ENCODE measurements around the gene ARHGEF37. TPM values are rescaled to one million over a fixed set of nuclear protein-coding genes. Genes with fewer than 3 reads are reported as not detected.
"Not testable (repeated sequence)": the region's sequence is repeated elsewhere in the genome, so short reads cannot be mapped to it uniquely, and the experiment has no call there.

The ARHGEF37 gene
- total RNA-seq, 2 donors from 2014 or later = 0.06 to 0.64 TPM

DNA sequence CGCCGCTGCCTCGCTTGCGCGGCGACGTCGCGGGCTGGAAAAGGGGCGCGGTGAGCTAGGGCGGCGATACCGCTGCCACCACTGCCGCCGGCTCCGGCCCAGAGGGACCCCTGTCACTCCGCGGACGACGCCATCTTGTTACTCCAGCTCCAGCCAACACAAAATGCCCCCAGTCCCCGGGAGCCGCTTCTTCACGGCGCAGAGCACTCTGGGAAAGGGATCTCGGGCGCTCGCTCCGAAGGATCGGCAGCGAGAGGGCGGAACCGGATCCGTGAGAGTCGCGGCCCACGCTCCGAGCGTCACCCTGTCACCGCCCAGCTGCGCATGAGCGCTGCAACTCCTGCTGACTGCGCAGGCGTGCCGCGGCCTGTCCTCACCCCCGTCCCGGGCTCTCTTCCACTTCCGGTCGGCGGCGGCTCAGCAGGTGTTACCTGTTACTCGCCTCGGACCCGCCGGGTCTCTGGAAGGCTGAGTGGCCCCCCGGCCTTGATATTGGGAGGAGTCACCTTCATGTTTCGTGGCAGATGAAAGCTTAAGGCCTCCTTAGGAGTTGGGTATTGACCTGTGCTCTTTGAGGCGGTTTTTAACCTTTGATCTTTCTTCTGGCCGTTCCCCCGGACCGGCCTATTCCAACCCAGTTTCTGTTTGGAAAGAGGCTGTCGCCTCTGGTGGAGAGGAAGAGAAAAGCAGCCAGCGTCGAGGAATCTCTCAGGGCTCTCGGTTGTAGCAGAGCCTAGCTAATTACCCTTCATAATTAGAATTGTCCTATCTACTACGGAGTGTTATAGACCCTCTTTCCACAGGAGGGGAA lies 29.9 kb upstream of the ARHGEF37 start, which contains the start of gene CSNK1A1:
TSS of gene CSNK1A1 (minus strand) at position 213 of the 811 bp plus-strand sequence. CDS start 475 bp downstream, outside the sequence.
- peak; percentile 88 for ATAC-seq (replicated peaks)
- H3K4me1 Mint-ChIP-seq = peaks cover 20% of the 10 kb centered on the region

DNA sequence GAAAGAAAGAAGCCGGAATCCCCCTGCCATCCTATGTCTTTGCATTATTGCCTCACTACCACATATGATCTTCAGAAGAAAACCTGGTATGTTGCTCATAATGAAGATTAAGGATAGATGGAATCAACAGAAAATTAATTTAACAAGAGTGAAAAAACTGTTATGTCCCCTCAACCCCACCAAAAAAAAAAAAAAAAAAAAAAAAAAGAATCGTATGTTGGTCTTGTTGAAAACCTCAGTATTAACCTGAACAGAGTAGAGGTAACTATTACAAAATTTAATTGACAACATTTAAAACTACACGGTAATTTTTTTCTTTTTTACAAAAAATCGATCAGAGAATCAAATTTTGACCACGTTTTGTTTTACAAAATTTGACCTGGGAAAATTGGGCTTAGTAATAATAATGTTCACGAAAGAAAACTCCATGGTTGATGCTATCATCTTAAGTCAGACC lies 29.2 kb upstream of the ARHGEF37 start:
- H3K4me3 Mint-ChIP-seq = peak overlapping the region; percentile 100
- H3K9me3 Mint-ChIP-seq = no peaks in the 10 kb centered on the region
- H3K27ac Mint-ChIP-seq = peak overlapping the region; percentile 100
- peaks cover 45% of the 10 kb centered on the region for H3K36me3 Mint-ChIP-seq (ENCODE audit: low read depth)
- ATAC-seq (replicated peaks) = no peak
- peaks cover 15% of the 10 kb centered on the region for H3K4me1 Mint-ChIP-seq
- H3K27me3 Mint-ChIP-seq = no peaks in the 10 kb centered on the region

More for the DNA sequence above, 29.9 kb upstream of the ARHGEF37 start, which contains the start of gene CSNK1A1:
- peak within 1 kb of the TSS; percentile 100 for H3K27ac Mint-ChIP-seq
- H3K9me3 Mint-ChIP-seq = no peaks in the 10 kb centered on the region
- peaks cover 52% of the 10 kb centered on the region for H3K36me3 Mint-ChIP-seq (ENCODE audit: low read depth)
- H3K27me3 Mint-ChIP-seq = no peaks in the 10 kb centered on the region
- peak within 1 kb of the TSS; percentile 100 for H3K4me3 Mint-ChIP-seq

DNA sequence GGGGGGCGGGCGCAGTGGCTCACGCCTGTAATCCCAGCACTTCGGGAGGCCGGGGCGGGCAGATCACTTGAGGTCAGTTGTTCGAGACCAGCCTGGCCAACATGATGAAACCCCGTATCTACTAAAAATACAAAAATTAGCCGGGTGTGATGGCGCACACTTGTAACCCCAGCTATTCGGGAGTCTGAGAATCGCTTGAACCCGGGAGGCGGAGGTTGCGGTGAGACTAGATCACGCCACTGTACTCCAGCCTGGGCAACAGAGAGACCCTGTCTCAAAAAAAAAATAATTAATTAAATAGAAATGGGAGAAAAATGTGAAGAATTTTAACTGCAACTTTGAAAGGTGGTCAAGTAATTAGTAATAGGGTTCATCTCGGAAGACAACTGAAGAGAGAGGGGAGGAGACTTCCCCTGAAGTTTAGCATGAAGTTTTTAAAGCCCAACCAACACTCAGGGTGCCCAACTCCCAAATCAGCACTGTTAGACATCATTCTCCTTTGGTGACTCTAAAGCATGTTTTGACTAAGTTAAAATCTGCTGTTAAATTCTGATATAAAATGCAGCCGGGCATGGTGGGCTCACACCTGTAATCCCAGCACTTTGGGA lies 28.6 kb upstream of the ARHGEF37 start:
- no peak for ATAC-seq (replicated peaks)
- peaks cover 39% of the 10 kb centered on the region for H3K36me3 Mint-ChIP-seq (ENCODE audit: low read depth)

DNA sequence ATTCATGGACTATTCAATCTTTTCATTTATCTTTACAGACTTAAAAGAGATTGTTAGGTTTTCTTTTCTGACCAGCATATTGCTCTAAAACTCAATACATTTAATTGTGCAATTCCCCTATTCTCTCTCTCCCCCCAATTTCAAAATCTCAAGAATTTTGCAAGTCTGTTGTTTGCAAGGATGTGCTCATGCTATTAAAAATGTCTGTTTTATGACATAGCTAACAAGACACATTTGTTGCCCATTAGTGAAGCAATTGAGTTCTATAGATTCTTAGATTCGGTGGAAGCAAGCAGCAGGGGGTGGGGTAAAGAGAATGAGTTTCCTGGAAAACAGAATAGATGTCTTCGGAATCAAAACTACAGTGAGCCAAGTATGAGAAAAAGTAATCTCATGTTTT lies 21.6 kb upstream of the ARHGEF37 start:
- ATAC-seq (replicated peaks) = no peak
- H3K27ac Mint-ChIP-seq = no peak overlapping the region
- H3K9me3 Mint-ChIP-seq = no peaks in the 10 kb centered on the region
- H3K4me1 Mint-ChIP-seq = peaks cover 14% of the 10 kb centered on the region
- no peaks in the 10 kb centered on the region for H3K36me3 Mint-ChIP-seq (ENCODE audit: low read depth)
- no peak overlapping the region for H3K4me3 Mint-ChIP-seq
- no peaks in the 10 kb centered on the region for H3K27me3 Mint-ChIP-seq

More for the DNA sequence above, 28.6 kb upstream of the ARHGEF37 start:
- no peak overlapping the region for H3K27ac Mint-ChIP-seq
- H3K4me3 Mint-ChIP-seq = no peak overlapping the region
- H3K4me1 Mint-ChIP-seq = peaks cover 11% of the 10 kb centered on the region
- no peaks in the 10 kb centered on the region for H3K9me3 Mint-ChIP-seq
- H3K27me3 Mint-ChIP-seq = no peaks in the 10 kb centered on the region

DNA sequence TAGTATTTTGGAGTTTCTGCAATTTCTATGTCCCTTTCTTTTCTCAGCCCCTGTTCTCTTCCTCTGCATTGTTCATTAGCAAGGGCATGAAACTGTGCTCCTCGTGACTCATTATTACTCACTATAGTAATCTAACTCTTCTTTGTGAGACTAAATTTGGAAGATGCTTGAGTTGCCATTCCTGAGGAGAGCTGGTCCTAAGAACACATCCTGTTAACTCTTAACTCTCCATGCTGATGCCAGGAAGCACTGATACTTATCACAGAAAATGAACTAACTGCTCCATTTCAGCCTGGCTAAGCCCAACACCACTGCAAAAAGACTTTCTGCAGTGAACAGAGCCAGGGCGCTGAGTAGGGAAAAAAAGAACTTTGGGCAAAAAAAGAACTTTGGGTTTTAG lies 19.4 kb upstream of the ARHGEF37 start:
- H3K36me3 Mint-ChIP-seq (ENCODE audit: low read depth) = no peaks in the 10 kb centered on the region
- no peak overlapping the region for H3K27ac Mint-ChIP-seq
- H3K4me3 Mint-ChIP-seq = peak overlapping the region; percentile 27
- H3K27me3 Mint-ChIP-seq = no peaks in the 10 kb centered on the region
- H3K9me3 Mint-ChIP-seq = no peaks in the 10 kb centered on the region
- ATAC-seq (replicated peaks) = peak; percentile 89
- peaks cover 14% of the 10 kb centered on the region for H3K4me1 Mint-ChIP-seq

DNA sequence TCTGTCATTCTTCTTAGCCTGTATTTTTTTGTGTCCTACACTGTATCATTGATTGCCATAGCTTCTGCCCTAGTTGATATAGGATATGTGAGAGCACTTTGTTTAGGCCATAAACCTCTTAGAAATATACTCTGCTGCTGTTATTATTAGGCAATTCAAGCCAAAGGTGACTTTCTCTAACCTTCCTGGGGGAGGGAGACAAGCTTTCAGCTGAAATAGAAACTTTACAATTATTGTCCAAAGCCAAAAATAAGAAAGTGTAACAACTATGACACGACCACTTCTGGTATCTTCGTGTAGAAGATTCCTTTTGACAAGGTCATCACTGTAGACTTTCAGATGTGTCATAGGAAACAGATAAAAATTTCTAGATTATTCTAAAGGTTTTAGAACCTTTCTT lies 17.8 kb upstream of the ARHGEF37 start:
- Mint-ChIP-seq H3K36me3 (ENCODE audit: low read depth) (no peaks in the 10 kb centered on the region), H3K4me3 (no peak overlapping the region), H3K27me3 (no peaks in the 10 kb centered on the region), H3K27ac (peak overlapping the region; percentile 17), H3K4me1 (peaks cover 14% of the 10 kb centered on the region), H3K9me3 (no peaks in the 10 kb centered on the region)
- ATAC-seq (replicated peaks) = no peak

DNA sequence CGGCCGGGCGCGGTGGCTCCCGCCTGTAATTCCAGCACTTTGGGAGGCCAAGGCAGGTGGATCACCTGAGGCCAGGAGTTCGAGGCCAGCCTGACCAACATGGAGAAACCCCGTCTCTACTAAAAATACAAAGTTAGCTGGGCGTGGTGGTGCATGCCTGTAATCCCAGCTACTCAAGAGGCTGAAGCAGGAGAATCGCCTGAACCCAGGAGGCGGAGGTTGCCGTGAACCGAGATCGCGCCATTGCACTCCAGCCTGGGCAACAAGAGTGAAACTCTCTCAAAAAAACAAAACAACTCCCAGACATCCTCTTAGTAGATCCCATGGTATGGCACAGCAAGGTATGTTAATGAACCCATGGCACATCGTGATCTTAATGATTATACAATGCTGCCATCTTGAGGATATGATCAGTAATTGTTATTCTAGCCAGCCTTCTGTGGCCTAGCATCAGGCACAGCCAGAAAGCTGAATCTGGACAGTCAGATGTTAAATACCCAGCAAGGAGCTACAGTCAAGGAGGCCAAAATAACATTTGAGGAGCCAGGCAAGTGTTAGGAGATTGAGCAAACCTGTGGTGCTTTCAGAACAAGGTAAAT lies 16.7 kb upstream of the ARHGEF37 start:
- not testable (repeated sequence) for H3K4me3 Mint-ChIP-seq, H3K27me3 Mint-ChIP-seq

DNA sequence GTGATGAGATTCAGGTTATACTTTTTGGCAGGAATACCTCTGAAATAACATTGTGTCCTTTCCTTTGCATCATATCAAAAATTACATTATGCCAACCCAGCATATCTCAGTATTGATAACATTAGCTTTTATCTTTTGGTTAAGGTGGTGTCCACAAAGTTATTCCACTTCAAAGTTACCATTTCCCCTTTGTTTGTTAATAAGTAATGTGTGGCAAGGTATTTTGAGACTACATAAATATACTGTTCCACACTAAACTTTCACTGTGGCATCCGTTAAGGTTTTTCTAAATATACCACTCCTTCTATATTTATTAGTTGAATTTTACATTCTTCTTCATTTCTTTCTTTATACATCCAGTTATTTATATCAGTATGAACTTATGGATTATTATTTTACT lies 14.1 kb upstream of the ARHGEF37 start:
- no peak for ATAC-seq (replicated peaks)
- H3K9me3 Mint-ChIP-seq = no peaks in the 10 kb centered on the region
- no peak overlapping the region for H3K27ac Mint-ChIP-seq
- H3K4me3 Mint-ChIP-seq = no peak overlapping the region
- H3K4me1 Mint-ChIP-seq = peaks cover 6% of the 10 kb centered on the region
- no peaks in the 10 kb centered on the region for H3K27me3 Mint-ChIP-seq
- no peaks in the 10 kb centered on the region for H3K36me3 Mint-ChIP-seq (ENCODE audit: low read depth)

More for the DNA sequence above, 16.7 kb upstream of the ARHGEF37 start:
- ATAC-seq (replicated peaks) = peak; percentile 92
- H3K36me3 Mint-ChIP-seq (ENCODE audit: low read depth); H3K9me3 Mint-ChIP-seq; H3K27ac Mint-ChIP-seq: not testable (repeated sequence)
- H3K4me1 Mint-ChIP-seq = peaks cover 14% of the 10 kb centered on the region

DNA sequence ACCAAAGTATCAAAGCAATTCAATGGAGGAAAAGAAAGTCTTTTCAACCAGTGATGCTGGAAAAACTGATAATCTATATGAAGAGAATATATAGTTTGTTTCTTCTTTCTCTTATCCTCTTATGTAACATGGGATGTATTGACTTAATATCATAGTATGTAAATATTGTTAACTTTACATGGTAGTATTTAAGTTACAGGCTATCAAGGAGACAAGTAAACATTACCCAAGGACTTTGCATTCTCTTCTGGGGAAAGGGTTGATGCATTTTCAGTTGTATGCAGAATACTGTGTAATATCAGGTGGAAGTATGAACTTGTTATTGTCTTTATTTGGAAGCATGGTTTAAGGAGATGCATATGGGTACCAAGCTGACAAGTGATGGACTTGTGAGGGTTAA lies 9.1 kb upstream of the ARHGEF37 start:
- no peak for ATAC-seq (replicated peaks)

DNA sequence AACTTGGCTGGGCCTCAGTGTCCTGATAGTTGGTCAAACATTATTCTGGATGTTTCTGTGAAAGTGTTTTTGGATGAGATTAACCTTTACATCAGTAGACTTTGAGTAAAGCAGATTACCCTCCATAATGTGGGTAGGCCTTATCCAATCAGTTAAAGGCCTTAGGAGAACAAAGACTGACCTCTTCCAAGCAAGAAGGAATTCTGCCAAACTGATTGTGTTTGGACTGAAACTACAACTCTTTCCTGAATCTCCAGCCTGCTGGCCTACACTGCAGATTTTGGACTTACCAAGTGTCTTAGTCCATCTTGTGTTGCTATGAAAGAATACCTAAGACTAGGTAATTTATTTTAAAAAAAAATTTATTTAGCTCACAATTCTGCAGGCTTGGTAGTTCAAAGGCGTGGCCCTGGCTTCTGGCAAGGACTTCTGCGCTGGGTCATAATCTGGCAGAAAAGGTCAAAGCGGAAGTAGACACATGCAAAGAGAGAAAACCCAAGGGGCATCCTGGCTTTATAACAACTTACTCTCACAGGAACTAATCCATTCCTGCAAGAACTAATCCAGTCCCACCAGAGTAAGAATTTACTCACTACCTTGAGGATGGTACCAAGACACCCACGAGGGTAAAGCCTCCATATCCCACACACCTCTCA lies 8.6 kb upstream of the ARHGEF37 start:
- ATAC-seq (replicated peaks) = no peak
- Mint-ChIP-seq H3K27me3 (no peaks in the 10 kb centered on the region), H3K4me3 (no peak overlapping the region), H3K27ac (no peak overlapping the region), H3K36me3 (ENCODE audit: low read depth) (no peaks in the 10 kb centered on the region), H3K9me3 (no peaks in the 10 kb centered on the region), H3K4me1 (no peaks in the 10 kb centered on the region)

More for the DNA sequence above, 9.1 kb upstream of the ARHGEF37 start:
- H3K9me3 Mint-ChIP-seq = no peaks in the 10 kb centered on the region
- no peak overlapping the region for H3K4me3 Mint-ChIP-seq
- H3K27me3 Mint-ChIP-seq = no peaks in the 10 kb centered on the region
- no peaks in the 10 kb centered on the region for H3K4me1 Mint-ChIP-seq
- H3K36me3 Mint-ChIP-seq (ENCODE audit: low read depth) = no peaks in the 10 kb centered on the region
- no peak overlapping the region for H3K27ac Mint-ChIP-seq

DNA sequence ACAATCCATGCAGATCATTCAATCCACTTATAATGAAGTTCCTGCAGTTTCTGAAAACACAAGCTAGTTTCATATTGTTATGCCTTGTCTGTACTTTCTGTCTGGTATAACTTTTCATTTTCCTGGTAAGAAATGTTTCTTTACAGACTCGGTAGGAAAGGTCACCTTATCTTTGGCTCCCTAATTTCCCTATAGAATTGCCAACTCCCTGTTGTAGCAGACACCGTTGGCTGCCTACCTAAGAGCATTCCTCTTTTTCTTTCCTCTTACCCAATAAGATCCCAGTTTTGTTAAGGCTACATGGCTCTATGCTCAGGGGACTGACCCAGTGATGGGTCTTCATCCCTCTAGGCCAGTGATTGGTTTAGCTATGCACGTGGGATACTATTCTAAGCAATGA lies 6.2 kb upstream of the ARHGEF37 start:
- ATAC-seq (replicated peaks) = no peak
- peaks cover under 1% of the 10 kb centered on the region for H3K27me3 Mint-ChIP-seq
- H3K4me1 Mint-ChIP-seq = no peaks in the 10 kb centered on the region
- H3K4me3 Mint-ChIP-seq = no peak overlapping the region
- no peak overlapping the region for H3K27ac Mint-ChIP-seq
- no peaks in the 10 kb centered on the region for H3K36me3 Mint-ChIP-seq (ENCODE audit: low read depth)
- no peaks in the 10 kb centered on the region for H3K9me3 Mint-ChIP-seq

DNA sequence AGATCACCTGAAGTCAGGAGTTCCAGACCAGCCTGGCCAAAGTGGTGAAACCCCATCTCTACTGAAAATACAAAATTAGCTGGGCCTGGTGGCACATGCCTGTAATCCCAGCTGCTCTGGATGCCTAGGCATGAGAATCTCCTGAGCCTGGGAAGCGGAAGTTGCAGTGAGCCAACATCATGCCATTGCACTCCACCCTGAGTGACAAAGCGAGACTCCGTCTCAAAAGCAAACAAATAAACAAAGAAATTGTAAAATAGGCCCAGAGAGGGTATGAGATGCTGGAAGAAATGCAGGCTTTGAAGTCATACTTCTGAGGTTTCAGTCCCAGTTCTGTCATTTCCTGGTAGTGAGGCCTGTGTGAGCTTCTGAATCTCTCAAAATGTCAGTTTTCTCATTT lies 5.3 kb upstream of the ARHGEF37 start:
- no peaks in the 10 kb centered on the region for H3K4me1 Mint-ChIP-seq
- ATAC-seq (replicated peaks) = peak; percentile 91
- peaks cover 9% of the 10 kb centered on the region for H3K27me3 Mint-ChIP-seq
- H3K4me3 Mint-ChIP-seq = no peak overlapping the region
- H3K36me3 Mint-ChIP-seq (ENCODE audit: low read depth) = no peaks in the 10 kb centered on the region
- H3K9me3 Mint-ChIP-seq = no peaks in the 10 kb centered on the region
- no peak overlapping the region for H3K27ac Mint-ChIP-seq

DNA sequence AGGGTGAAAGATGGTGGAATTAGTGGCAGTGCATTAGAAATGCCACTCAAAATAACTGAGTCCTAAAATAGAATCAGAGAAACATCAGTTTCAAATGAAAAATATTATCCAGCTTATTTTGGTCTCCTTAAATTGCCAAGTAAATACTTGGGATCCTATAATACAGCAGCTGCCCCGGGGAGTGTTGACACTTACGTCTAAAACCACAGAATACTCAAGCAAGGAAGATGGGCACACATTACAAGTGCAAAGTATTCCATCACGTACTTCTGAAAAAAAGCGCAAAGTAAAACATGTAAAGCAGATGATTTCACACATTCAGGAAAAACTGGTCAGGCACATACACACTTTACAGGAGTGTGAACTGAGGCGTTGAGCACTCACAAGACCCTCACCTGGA lies 2.4 kb upstream of the ARHGEF37 start:
- ATAC-seq (replicated peaks) = no peak
- peaks cover 13% of the 10 kb centered on the region for H3K27me3 Mint-ChIP-seq
- no peak overlapping the region for H3K27ac Mint-ChIP-seq
- no peak overlapping the region for H3K4me3 Mint-ChIP-seq
- H3K4me1 Mint-ChIP-seq = no peaks in the 10 kb centered on the region
- no peaks in the 10 kb centered on the region for H3K36me3 Mint-ChIP-seq (ENCODE audit: low read depth)
- no peaks in the 10 kb centered on the region for H3K9me3 Mint-ChIP-seq

DNA sequence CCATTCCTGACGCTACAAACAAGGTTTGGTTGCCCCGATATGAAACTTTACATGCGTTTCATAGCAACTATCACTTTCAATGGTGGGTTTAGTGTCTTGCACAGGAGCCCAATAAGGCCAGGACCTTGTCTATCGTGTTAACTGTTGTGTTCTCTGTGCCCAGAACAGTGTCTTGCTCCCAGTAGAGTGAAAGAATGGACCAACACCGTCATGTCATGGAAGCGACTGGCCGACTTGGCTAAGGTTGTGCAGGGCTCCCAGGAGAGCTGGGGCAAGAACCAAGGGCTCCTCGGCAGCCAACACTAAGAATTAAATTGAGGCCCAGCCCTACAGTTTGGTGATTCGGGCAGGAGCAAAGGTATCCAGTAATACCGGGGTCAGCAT lies 498 bp upstream of the ARHGEF37 start:
- H3K4me1 Mint-ChIP-seq = no peaks in the 10 kb centered on the region
- no peaks in the 10 kb centered on the region for H3K9me3 Mint-ChIP-seq
- peak; percentile 6 for ATAC-seq (replicated peaks)
- no peaks in the 10 kb centered on the region for H3K36me3 Mint-ChIP-seq (ENCODE audit: low read depth)
- H3K27me3 Mint-ChIP-seq = peaks cover 13% of the 10 kb centered on the region
- H3K27ac Mint-ChIP-seq = peak overlapping the region; percentile 52
- H3K4me3 Mint-ChIP-seq = peak overlapping the region; percentile 70
